Measurements from ENCODE around the gene LAMTOR4.
"Not testable (repeated sequence)": the region's sequence is repeated elsewhere in the genome, so short reads cannot be mapped to it uniquely, and the experiment has no call there.

LAMTOR4 gene

DNA sequence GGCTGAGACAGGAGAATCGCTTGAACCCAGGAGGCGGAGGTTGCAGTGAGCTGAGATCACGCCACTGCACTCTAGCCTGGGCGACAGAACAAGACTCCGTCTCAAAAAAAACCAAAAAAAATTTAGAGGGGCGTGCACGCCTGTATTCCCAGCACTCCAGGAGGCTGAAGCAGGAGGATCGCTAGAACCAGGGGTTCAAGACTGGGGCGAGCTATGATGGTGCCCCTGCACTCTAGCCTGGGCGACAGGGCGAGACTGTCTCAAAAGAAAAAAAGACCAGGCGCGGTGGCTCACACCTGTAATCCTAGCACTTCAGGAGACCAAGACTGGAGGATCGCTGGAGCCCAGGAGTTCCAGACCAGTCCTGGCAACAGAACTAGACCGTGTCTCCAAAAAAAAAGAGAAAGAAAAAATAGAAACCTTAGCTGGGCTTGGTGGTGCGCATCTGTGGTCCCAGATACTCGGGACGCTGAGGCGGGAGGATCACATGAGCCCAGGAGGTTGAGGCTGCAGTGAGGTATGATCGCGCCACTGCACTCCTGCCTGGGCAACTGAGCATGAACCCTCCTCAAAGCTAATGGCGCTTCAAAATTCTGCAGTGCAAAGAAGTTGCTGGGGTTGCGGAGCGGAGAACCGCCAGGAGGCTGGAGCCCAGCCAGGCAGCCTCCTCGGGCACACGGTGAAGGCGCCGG is 22.3 kb upstream of the LAMTOR4 start:
- Histone ChIP-seq H3K27me3 (ENCODE audit: control insufficient read depth in 1 of 2, insufficient read depth in 2 of 2, low read length in 2 of 2) (no peaks in the 10 kb centered on the region), H3K27ac (ENCODE audit: low read depth, low read length) (peak overlapping the region; percentile 98), H3K4me1 (ENCODE audit: insufficient read depth, low read length) (peaks cover 14% of the 10 kb centered on the region), H3K36me3 (ENCODE audit: insufficient read depth, low read length) (peaks cover 22% of the 10 kb centered on the region), H3K9ac (ENCODE audit: low read length) (peak overlapping the region; percentile 93), H3K9me3 (ENCODE audit: low read length) (no peaks in the 10 kb centered on the region), H3K4me3 (ENCODE audit: low read depth in 1 of 2, low read length in 2 of 2) (peak overlapping the region; percentile 92 to 94)

DNA sequence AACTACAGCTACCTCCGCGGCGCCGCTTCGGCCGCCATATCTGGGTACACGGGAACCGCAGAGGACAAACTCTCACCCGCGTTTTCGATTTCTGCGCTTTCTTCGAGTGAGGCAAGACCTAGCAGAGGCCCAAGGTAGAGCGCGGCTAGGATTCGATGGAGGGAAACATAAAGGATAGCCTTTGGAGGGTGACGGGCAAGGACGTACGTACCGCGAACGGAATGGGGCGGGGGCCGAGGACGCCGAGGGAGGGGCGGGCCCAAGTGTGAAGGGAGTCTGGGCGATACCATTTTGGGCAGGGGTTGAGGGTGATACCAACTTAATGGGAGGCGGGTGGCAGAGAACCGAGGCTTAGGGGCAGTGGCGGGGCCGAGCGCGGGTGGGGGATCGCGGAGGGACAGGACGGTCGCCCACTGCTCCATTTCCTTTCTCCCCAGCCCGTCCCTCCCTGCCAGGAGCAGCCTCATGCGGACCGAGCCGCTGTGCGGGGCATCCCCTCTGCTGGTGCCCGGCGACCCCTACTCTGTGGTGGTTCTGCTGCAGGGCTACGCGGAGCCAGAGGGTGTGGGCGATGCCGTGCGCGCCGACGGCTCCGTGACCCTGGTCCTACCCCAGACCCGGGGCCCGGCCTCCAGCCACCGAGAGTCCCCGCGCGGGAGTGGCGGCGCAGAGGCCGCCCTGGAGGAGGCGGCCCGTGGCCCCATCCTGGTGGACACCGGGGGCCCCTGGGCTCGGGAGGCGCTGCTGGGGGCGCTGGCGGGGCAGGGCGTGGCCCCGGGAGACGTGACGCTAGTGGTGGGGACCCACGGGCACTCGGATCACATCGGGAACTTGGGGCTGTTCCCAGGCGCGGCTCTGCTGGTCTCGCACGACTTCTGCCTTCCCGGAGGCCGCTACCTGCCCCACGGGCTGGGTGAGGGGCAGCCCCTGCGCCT is 21.5 kb upstream of the LAMTOR4 start, which contains the start of gene MBLAC1:
MBLAC1 (plus strand) TSS at position 37 of the 935 bp plus-strand sequence; CDS start at position 466, 429 bp downstream.
- peaks cover 14% of the 10 kb centered on the region for H3K4me1 ChIP-seq (ENCODE audit: insufficient read depth, low read length)
- H3K27me3 ChIP-seq (ENCODE audit: control insufficient read depth in 1 of 2, insufficient read depth in 2 of 2, low read length in 2 of 2) = no peaks in the 10 kb centered on the region
- H3K36me3 ChIP-seq (ENCODE audit: insufficient read depth, low read length) = peaks cover 19% of the 10 kb centered on the region
- peak within 1 kb of the TSS; percentile 92 to 94 for H3K4me3 ChIP-seq (ENCODE audit: low read depth in 1 of 2, low read length in 2 of 2)
- peak within 1 kb of the TSS; percentile 98 for H3K27ac ChIP-seq (ENCODE audit: low read depth, low read length)
- H3K9ac ChIP-seq (ENCODE audit: low read length) = peak within 1 kb of the TSS; percentile 93
- no peaks in the 10 kb centered on the region for H3K9me3 ChIP-seq (ENCODE audit: low read length)

DNA sequence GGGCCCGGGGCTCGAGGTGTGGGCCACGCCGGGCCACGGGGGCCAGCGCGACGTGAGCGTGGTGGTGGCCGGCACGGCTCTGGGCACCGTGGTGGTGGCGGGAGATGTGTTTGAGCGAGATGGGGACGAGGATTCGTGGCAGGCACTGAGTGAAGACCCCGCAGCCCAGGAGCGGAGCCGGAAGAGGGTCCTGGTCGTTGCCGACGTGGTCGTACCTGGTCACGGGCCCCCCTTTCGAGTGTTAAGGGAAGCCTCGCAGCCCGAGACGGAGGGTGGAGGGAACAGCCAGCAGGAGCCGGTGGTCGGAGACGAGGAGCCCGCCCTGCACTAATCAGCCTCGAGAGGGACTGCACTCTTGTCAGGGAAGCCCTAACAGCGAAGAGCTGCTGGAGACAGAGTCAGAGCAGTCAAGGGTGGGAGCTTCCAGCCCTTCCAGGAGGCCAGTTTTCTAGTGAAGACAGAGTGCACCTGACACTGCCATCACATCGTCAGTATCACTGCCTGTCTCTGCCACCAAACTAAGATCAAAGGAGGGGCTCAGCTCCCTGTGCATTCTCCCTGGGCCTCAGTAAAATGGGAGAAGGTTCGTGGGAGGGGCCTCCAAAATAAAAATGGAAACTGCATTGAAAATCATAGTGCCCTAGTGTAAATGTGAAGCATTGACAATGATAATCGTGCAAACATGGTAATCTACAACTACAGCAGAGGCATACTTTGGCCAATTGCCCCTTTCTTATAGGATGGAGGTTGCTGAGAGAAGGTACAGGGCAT is 20.7 kb upstream of the LAMTOR4 start:
- Histone ChIP-seq H3K36me3 (ENCODE audit: insufficient read depth, low read length) (peaks cover 11% of the 10 kb centered on the region), H3K27ac (ENCODE audit: low read depth, low read length) (peak overlapping the region; percentile 98), H3K4me3 (ENCODE audit: low read depth in 1 of 2, low read length in 2 of 2) (peak overlapping the region; percentile 92 to 94), H3K27me3 (ENCODE audit: control insufficient read depth in 1 of 2, insufficient read depth in 2 of 2, low read length in 2 of 2) (no peaks in the 10 kb centered on the region), H3K4me1 (ENCODE audit: insufficient read depth, low read length) (peaks cover 19% of the 10 kb centered on the region), H3K9me3 (ENCODE audit: low read length) (no peaks in the 10 kb centered on the region), H3K9ac (ENCODE audit: low read length) (peak overlapping the region; percentile 93)

DNA sequence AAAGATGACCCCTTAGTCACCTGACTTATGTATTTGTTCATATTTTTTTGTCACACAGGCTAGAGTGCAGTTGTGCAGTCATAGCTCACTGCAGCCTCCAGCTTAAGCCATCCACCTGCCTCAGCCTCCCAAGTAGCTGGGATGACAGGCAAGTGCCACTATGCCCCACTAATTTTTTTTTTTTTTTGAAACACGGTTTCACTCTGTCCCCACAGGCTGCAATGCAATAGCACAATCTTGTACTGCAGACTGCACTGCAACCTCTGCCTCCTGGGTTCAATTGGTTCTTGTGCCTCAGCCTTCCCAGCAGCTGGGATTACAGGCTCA is 20.1 kb upstream of the LAMTOR4 start:
- Histone ChIP-seq H3K4me3 (ENCODE audit: low read depth in 1 of 2, low read length in 2 of 2) (peak overlapping the region in 1 of 2 donors; percentile 92), H3K27ac (ENCODE audit: low read depth, low read length) (peak overlapping the region; percentile 7)

DNA sequence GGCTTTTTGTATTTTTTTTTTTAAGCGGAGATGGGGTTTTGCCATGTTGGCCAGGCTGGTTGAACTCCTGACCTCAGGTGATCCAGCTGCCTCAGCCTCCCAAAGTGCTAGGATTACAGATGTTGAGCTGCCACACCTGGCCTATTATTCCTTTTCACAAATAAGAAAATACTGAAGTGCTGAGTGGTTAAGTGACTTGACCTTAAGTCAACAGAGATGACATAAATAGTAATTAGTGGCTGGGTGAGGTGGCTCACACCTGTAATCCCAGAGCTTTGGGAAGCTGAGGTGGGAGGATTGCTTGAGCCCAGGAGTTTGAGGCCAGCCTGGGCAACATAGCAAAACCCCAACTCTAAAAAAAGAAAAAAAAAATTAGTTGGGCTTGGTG is 18.5 kb upstream of the LAMTOR4 start:
- H3K27ac ChIP-seq (ENCODE audit: low read depth, low read length); H3K9ac ChIP-seq (ENCODE audit: low read length); H3K36me3 ChIP-seq (ENCODE audit: insufficient read depth, low read length); H3K27me3 ChIP-seq (ENCODE audit: control insufficient read depth in 1 of 2, insufficient read depth in 2 of 2, low read length in 2 of 2); H3K9me3 ChIP-seq (ENCODE audit: low read length); H3K4me3 ChIP-seq (ENCODE audit: low read depth in 1 of 2, low read length in 2 of 2): not testable (repeated sequence)
- peaks cover 19% of the 10 kb centered on the region for H3K4me1 ChIP-seq (ENCODE audit: insufficient read depth, low read length)

More for the DNA sequence above, 20.1 kb upstream of the LAMTOR4 start:
- Histone ChIP-seq H3K9me3 (ENCODE audit: low read length) (no peaks in the 10 kb centered on the region), H3K36me3 (ENCODE audit: insufficient read depth, low read length) (peaks cover 10% of the 10 kb centered on the region), H3K4me1 (ENCODE audit: insufficient read depth, low read length) (peaks cover 19% of the 10 kb centered on the region), H3K27me3 (ENCODE audit: control insufficient read depth in 1 of 2, insufficient read depth in 2 of 2, low read length in 2 of 2) (no peaks in the 10 kb centered on the region), H3K9ac (ENCODE audit: low read length) (no peak overlapping the region)

DNA sequence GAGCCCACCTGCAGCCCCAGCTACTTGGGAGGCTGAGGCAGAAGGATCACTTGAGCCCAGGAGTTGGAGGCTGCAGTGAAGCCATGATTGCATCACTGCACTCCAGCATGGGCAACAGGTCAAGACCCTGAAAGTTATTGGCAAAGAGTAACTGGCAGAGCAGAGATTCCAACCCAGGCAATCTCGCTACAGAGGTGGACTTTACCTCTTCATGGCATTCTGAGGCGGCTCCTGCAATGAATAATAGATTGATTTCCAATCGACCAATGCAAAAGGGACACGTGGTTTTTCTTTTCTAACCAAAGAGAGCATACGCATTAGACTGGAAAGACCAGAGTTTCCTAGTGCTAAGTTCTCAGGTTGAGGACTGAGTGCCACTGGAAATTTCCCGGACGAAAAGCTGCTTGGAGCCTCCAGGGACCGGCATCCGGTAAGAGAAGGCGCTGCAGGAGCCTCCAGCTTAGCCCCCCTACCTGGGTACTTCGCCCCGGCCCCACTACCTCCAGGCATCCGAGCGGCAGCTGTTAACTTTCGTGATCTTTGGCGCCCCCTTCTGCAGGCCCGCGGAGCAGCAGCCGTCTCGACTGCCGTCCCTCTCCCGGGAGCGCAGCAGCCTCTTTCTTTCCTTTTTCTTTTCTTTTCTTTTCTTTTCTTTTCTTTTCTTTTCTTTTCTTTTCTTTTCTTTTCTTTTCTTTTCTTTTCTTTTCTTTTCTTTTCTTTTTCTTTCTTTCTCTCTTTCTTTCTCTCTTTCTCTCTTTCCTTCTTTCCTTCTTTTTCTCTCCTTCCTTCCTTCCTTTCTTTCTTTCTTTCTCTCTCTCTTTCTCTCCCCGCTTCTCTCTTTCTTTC is 17.9 kb upstream of the LAMTOR4 start:
- Histone ChIP-seq H3K27ac (ENCODE audit: low read depth, low read length) (no peak overlapping the region), H3K9ac (ENCODE audit: low read length) (no peak overlapping the region), H3K36me3 (ENCODE audit: insufficient read depth, low read length) (no peaks in the 10 kb centered on the region), H3K4me3 (ENCODE audit: low read depth in 1 of 2, low read length in 2 of 2) (no peak overlapping the region), H3K27me3 (ENCODE audit: control insufficient read depth in 1 of 2, insufficient read depth in 2 of 2, low read length in 2 of 2) (no peaks in the 10 kb centered on the region), H3K9me3 (ENCODE audit: low read length) (no peaks in the 10 kb centered on the region), H3K4me1 (ENCODE audit: insufficient read depth, low read length) (peaks cover 19% of the 10 kb centered on the region)

DNA sequence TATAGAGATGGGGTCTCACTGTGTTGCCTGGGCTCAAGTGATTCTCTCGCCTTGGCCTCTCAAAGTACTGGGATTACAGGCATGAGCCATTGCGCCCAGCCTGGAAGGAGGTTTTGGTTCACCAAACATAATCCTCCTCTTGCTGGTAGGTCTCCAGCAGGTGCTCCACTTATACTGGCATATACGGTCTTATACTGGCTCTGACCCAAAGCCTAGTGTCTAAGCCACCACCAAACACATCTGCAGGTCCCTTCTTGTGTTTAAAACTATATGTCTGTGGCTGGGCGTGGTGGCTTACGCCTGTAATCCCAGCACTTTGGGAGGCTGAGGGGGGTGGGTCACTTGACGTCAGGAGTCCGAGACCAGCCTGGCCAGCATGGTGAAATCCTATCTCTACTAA is 16.6 kb upstream of the LAMTOR4 start:
- H3K27me3 ChIP-seq (ENCODE audit: control insufficient read depth in 1 of 2, insufficient read depth in 2 of 2, low read length in 2 of 2) = no peaks in the 10 kb centered on the region
- H3K4me1 ChIP-seq (ENCODE audit: insufficient read depth, low read length) = peaks cover 19% of the 10 kb centered on the region
- no peak overlapping the region for H3K27ac ChIP-seq (ENCODE audit: low read depth, low read length)
- H3K4me3 ChIP-seq (ENCODE audit: low read depth in 1 of 2, low read length in 2 of 2) = no peak overlapping the region
- no peak overlapping the region for H3K9ac ChIP-seq (ENCODE audit: low read length)
- no peaks in the 10 kb centered on the region for H3K9me3 ChIP-seq (ENCODE audit: low read length)
- H3K36me3 ChIP-seq (ENCODE audit: insufficient read depth, low read length) = no peaks in the 10 kb centered on the region

DNA sequence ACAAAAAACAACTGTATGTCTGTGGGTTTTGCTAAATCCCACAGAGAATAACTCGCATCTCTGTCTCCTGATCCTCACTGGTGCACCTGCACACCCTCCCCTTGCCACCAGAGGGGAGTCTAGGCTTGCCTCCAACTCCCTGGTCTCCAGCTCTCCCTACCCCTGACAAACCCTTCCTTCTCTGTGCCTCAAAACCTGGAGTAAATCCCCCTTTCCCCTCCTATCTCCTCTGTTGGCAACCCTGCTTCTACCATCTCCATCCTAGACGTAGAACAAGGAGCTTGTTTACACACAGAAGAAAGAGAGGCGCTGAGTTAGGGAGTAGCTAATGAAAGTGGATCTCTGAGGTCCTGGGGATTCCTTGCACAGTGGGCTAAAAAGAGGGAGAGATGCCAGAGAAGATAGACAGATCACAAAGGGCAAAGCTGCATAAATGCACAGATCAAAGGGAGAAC is 16.0 kb upstream of the LAMTOR4 start:
- Histone ChIP-seq H3K9me3 (ENCODE audit: low read length) (no peaks in the 10 kb centered on the region), H3K9ac (ENCODE audit: low read length) (no peak overlapping the region), H3K4me1 (ENCODE audit: insufficient read depth, low read length) (peaks cover 19% of the 10 kb centered on the region), H3K27me3 (ENCODE audit: control insufficient read depth in 1 of 2, insufficient read depth in 2 of 2, low read length in 2 of 2) (no peaks in the 10 kb centered on the region), H3K27ac (ENCODE audit: low read depth, low read length) (no peak overlapping the region), H3K4me3 (ENCODE audit: low read depth in 1 of 2, low read length in 2 of 2) (no peak overlapping the region), H3K36me3 (ENCODE audit: insufficient read depth, low read length) (no peaks in the 10 kb centered on the region)

DNA sequence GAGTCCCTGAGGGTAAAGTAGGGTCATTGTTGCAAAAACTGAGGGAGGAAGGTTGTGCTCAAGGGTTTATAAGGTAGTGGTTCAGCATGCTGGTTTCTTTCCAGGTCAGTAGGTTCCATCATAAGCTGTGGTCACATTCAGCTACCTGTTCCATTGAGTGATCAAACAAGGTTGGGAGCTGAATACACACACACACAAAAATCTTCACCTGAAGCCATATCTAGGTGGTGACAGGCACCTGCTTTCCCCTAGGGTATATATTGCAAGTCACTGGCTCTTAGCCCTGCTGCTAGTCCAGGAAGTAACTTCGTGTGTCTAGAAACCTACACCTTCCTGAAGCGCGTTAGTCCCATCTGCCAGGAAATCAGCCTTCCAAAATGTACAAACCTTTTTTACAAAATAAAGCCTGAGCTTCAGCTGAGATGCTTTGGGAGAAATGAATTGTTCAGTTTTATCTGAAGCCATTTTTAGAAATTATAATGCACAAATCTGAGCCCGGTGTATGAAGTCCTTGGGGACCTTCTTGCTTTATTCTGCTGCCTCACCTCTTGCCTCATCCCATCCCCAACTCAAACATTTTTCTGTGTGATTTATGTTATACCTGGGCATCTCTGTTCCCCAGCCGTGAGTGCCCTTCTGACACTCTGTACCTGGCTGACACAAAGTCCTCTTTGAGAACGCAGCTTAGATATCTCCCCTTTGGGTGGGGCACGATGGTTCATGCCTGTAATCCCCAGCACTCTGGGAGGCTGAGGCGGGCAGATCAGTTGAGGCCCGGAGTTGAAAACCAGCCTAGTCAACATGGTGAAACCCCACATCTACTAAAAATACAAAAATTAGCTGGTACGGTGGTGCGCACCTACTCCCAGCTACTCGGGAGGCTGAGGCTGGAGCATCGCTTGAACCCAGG is 10.6 kb upstream of the LAMTOR4 start:
- Histone ChIP-seq H3K9ac (ENCODE audit: low read length) (no peak overlapping the region), H3K4me1 (ENCODE audit: insufficient read depth, low read length) (no peaks in the 10 kb centered on the region), H3K36me3 (ENCODE audit: insufficient read depth, low read length) (no peaks in the 10 kb centered on the region), H3K27me3 (ENCODE audit: control insufficient read depth in 1 of 2, insufficient read depth in 2 of 2, low read length in 2 of 2) (no peaks in the 10 kb centered on the region), H3K4me3 (ENCODE audit: low read depth in 1 of 2, low read length in 2 of 2) (no peak overlapping the region), H3K27ac (ENCODE audit: low read depth, low read length) (no peak overlapping the region), H3K9me3 (ENCODE audit: low read length) (no peaks in the 10 kb centered on the region)

DNA sequence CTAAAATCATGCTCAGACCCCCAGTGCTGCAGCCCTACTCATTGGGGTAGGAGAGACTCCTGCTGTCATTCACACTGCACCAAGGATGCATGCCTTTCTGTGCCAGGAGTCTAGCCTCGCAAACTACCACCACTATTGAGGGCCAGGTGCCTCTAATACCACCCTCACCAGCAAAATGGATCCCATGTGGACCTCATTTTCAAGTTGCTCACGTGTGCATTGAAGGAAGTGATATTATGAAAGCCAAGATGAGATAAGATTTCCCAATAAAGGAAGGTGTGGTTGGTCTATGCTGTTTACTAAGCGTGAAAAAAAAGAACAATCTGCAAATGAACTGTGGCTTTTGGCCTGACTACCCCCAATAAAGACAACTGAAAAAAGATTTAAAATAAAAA is 7.2 kb upstream of the LAMTOR4 start:
- Histone ChIP-seq H3K36me3 (ENCODE audit: insufficient read depth, low read length) (no peaks in the 10 kb centered on the region), H3K4me1 (ENCODE audit: insufficient read depth, low read length) (no peaks in the 10 kb centered on the region), H3K27me3 (ENCODE audit: control insufficient read depth in 1 of 2, insufficient read depth in 2 of 2, low read length in 2 of 2) (no peaks in the 10 kb centered on the region), H3K4me3 (ENCODE audit: low read depth in 1 of 2, low read length in 2 of 2) (no peak overlapping the region), H3K9me3 (ENCODE audit: low read length) (no peaks in the 10 kb centered on the region), H3K27ac (ENCODE audit: low read depth, low read length) (no peak overlapping the region), H3K9ac (ENCODE audit: low read length) (no peak overlapping the region)
